ENCODE data around the gene DLGAP4. TPM values are rescaled to one million over a fixed set of nuclear protein-coding genes. Genes with fewer than 3 reads are reported as not detected.

The DLGAP4 gene
- total RNA-seq, 1 experiment from 2014 or later, result 59.9 TPM

DNA sequence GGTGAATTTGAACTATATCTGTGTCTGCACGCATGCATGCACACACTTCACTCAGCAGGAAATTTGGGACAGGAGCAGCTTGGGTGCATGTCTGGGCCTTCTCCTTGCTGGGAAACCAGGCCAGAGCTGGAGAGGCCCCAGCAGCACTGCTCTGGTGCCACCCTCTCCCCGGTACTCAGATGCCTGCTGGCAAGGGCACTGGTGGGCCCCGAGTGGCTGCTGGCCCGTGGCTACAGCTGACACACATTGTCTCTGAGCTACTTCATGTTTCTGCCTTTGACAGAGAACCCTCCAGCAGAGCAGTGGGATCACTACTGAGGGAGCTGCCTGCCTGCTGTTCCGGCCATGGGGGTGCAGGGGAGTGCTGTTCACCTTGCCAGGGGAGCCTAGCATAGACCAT, 37.5 kb downstream of the DLGAP4 start:
- intact Hi-C loops (cut with micrococcal nuclease; ENCODE audit: unreplicated experiment), result no loop called here
- H3K36me3 ChIP-seq (ENCODE audit: insufficient read depth, low read length, poor library complexity, severe bottlenecking), result no peaks in the 10 kb centered on the region
- DNase-seq (ENCODE audit: low spot score), result no peak
- no peaks in the 10 kb centered on the region for H3K9me3 ChIP-seq (ENCODE audit: low read depth, low read length, poor library complexity, severe bottlenecking)
- no TSS peak for BruUV-seq (replicated peaks)
- H3K4me3 ChIP-seq (ENCODE audit: low read depth, low read length, poor library complexity, severe bottlenecking), result no peak overlapping the region
- no peaks in the 10 kb centered on the region for H3K27me3 ChIP-seq (replicated peaks; ENCODE audit: insufficient read depth, low read depth, low read length, poor library complexity)
- TF ChIP-seq EZH2 (IDR thresholded peaks at IDR 0.05; ENCODE audit: borderline replicate concordance, low read depth, low read length, poor library complexity, severe bottlenecking), result no peak
- TF ChIP-seq, protein P1, sequence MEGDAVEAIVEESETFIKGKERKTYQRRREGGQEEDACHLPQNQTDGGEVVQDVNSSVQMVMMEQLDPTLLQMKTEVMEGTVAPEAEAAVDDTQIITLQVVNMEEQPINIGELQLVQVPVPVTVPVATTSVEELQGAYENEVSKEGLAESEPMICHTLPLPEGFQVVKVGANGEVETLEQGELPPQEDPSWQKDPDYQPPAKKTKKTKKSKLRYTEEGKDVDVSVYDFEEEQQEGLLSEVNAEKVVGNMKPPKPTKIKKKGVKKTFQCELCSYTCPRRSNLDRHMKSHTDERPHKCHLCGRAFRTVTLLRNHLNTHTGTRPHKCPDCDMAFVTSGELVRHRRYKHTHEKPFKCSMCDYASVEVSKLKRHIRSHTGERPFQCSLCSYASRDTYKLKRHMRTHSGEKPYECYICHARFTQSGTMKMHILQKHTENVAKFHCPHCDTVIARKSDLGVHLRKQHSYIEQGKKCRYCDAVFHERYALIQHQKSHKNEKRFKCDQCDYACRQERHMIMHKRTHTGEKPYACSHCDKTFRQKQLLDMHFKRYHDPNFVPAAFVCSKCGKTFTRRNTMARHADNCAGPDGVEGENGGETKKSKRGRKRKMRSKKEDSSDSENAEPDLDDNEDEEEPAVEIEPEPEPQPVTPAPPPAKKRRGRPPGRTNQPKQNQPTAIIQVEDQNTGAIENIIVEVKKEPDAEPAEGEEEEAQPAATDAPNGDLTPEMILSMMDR (conservative IDR thresholded peaks at IDR 0.05; ENCODE audit: low read depth, low read length), result no peak
- no peak overlapping the region for H3K27ac ChIP-seq (ENCODE audit: low read depth, low read length, poor library complexity, severe bottlenecking)
- CTCF ChIA-PET, result no interaction called here
- POLR2A ChIA-PET (ENCODE audit: low non-redundant PET), result no interaction called here
- peaks cover 14% of the 10 kb centered on the region for H3K4me1 ChIP-seq (ENCODE audit: insufficient read depth, low read length, poor library complexity, severe bottlenecking)

DNA sequence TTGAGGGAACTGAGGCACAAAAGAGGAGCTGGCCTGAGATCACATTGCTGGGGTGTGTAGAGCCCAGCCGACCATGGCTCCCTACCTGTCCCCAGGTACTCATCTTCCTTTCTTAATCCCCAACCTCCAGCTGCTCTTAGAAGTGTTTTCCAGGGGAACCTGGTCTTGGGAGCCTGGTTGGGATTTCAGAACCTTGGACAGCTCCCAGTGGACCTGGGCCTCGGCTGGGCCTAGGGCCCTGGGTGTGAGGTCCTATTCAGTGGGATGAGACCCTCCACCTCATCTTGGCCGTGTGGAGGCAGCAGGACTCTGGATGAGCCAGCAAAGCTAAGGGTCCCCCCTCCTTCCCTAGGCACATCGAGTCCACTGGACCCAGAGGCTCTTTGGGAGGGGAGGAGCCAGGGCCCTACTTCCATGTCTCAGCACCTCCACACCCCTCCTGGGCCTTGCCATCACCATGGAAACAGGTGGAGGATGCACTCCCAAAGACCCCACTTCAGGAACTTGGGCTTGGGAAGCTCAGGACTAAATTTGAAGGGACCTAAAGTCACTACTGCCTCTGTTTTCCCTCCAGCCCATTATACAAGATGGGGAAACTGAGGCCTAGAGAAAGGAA, 38.5 kb downstream of the DLGAP4 start:
- intact Hi-C loops (cut with micrococcal nuclease; ENCODE audit: unreplicated experiment), result no loop called here
- POLR2A ChIA-PET (ENCODE audit: low non-redundant PET), result no interaction called here
- no peaks in the 10 kb centered on the region for H3K9me3 ChIP-seq (ENCODE audit: low read depth, low read length, poor library complexity, severe bottlenecking)
- no peak overlapping the region for H3K4me3 ChIP-seq (ENCODE audit: low read depth, low read length, poor library complexity, severe bottlenecking)
- CTCF ChIA-PET, result no interaction called here
- no peak overlapping the region for H3K27ac ChIP-seq (ENCODE audit: low read depth, low read length, poor library complexity, severe bottlenecking)
- no peaks in the 10 kb centered on the region for H3K27me3 ChIP-seq (replicated peaks; ENCODE audit: insufficient read depth, low read depth, low read length, poor library complexity)
- no peaks in the 10 kb centered on the region for H3K36me3 ChIP-seq (ENCODE audit: insufficient read depth, low read length, poor library complexity, severe bottlenecking)
- TF ChIP-seq, protein P1 (conservative IDR thresholded peaks at IDR 0.05; ENCODE audit: low read depth, low read length), result no peak
- no peak for TF ChIP-seq EZH2 (IDR thresholded peaks at IDR 0.05; ENCODE audit: borderline replicate concordance, low read depth, low read length, poor library complexity, severe bottlenecking)
- DNase-seq (ENCODE audit: low spot score), result peak; percentile 47
- H3K4me1 ChIP-seq (ENCODE audit: insufficient read depth, low read length, poor library complexity, severe bottlenecking), result peaks cover 11% of the 10 kb centered on the region
- BruUV-seq (replicated peaks), result no TSS peak

DNA sequence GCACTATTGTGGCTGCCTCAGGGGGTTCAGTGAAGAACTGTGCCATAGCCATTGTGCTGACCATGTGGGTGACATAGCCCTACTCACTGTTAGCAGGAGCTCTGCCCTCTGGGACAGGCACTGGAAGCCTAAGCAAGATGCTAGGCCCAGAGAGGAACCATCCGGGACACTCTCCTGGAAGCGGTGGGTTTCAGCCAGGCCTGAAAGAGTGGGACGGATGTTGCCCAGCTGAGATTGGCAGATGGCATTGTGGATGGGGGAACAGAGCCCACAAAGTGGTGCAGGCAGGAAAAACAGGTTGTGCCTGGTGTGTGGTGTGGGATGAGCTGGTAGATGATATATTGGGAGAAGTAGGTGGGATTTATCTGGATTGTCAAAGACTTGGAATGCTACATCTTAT, 40.1 kb downstream of the DLGAP4 start:
- H3K27me3 ChIP-seq (replicated peaks; ENCODE audit: insufficient read depth, low read depth, low read length, poor library complexity), result no peaks in the 10 kb centered on the region
- TF ChIP-seq EZH2 (IDR thresholded peaks at IDR 0.05; ENCODE audit: borderline replicate concordance, low read depth, low read length, poor library complexity, severe bottlenecking), result no peak
- TF ChIP-seq, protein P1 (conservative IDR thresholded peaks at IDR 0.05; ENCODE audit: low read depth, low read length), result no peak
- ChIA-PET POLR2A (ENCODE audit: low non-redundant PET) (no interaction called here), CTCF (no interaction called here)
- no peak overlapping the region for H3K4me3 ChIP-seq (ENCODE audit: low read depth, low read length, poor library complexity, severe bottlenecking)
- H3K9me3 ChIP-seq (ENCODE audit: low read depth, low read length, poor library complexity, severe bottlenecking), result no peaks in the 10 kb centered on the region
- no TSS peak for BruUV-seq (replicated peaks)
- no peaks in the 10 kb centered on the region for H3K4me1 ChIP-seq (ENCODE audit: insufficient read depth, low read length, poor library complexity, severe bottlenecking)
- no peak for DNase-seq (ENCODE audit: low spot score)
- H3K27ac ChIP-seq (ENCODE audit: low read depth, low read length, poor library complexity, severe bottlenecking), result no peak overlapping the region
- intact Hi-C loops (cut with micrococcal nuclease; ENCODE audit: unreplicated experiment), result no loop called here
- no peaks in the 10 kb centered on the region for H3K36me3 ChIP-seq (ENCODE audit: insufficient read depth, low read length, poor library complexity, severe bottlenecking)

Measured in A673 (cell line).